ENCODE data around the gene TAF11L11. TPM values are rescaled to one million over a fixed set of nuclear protein-coding genes. Genes with fewer than 3 reads are reported as not detected.

The TAF11L11 gene
- total RNA-seq (2022; extraction: Qiagen RNA extraction), result 0.07 to 0.25 TPM (median 0.15 TPM) in 4 of 5 replicates, not detected in the other

DNA sequence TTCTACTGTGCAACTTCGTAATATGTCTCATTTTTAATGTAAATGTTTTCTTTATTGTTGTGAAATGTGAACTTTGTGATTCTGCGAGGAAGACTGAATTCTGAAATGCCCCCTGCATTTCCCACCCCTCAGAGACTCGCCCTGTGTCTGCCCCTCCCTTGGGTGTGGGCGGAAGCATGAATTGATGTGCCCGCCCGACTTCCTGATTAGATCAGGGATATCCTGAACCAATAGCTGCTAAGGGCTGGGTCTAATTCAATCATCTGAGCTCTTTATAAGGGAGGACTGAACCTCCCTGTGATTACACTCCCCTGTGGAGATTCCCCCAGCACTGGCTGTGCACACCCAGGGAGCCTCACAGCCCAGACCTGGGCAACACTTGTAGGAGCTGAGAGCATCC, at the start of gene TAF11L11:
TSS of gene TAF11L11 (plus strand) at position 304 of the 400 bp plus-strand sequence.

DNA sequence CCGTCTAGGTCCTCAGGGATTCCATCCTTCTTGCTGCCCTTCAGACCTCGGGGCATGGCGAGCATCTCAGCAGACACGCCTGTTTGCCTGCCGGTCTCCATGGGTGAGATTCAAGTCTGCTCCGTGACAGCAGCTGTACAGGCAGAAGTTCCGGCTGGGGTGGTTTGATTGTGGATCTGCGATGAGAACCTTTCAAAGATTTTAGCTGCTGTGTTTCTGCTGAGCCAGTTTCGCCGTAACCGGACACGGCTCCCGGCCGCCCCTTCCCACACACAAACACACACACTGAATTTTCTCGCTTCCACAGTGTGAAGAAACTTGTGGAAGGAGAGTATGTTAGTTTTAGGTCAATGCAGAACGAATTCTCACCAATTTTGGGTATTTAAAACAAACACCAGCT, 18.3 kb upstream of the TAF11L11 start, which contains the start of gene TAF11L7:
TSS of gene TAF11L7 (minus strand) at position 101 of the 400 bp plus-strand sequence.

DNA sequence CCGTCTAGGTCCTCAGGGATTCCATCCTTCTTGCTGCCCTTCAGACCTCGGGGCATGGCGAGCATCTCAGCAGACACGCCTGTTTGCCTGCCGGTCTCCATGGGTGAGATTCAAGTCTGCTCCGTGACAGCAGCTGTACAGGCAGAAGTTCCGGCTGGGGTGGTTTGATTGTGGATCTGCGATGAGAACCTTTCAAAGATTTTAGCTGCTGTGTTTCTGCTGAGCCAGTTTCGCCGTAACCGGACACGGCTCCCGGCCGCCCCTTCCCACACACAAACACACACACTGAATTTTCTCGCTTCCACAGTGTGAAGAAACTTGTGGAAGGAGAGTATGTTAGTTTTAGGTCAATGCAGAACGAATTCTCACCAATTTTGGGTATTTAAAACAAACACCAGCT, 13.1 kb upstream of the TAF11L11 start, which contains the start of gene TAF11L8:
TSS of gene TAF11L8 (minus strand) at position 101 of the 400 bp plus-strand sequence.

GRCh38 chr5:17594255-17594654, 9.7 kb upstream of the TAF11L11 start, which contains the start of gene TAF11L9:
TAF11L9 (minus strand) TSS chr5:17594394.

DNA sequence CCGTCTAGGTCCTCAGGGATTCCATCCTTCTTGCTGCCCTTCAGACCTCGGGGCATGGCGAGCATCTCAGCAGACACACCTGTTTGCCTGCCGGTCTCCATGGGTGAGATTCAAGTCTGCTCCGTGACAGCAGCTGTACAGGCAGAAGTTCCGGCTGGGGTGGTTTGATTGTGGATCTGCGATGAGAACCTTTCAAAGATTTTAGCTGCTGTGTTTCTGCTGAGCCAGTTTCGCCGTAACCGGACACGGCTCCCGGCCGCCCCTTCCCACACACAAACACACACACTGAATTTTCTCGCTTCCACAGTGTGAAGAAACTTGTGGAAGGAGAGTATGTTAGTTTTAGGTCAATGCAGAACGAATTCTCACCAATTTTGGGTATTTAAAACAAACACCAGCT, 6.3 kb upstream of the TAF11L11 start, which contains the start of gene TAF11L10:
TSS of gene TAF11L10 (minus strand) at position 101 of the 400 bp plus-strand sequence.

GRCh38 chr5:17610092-17610491, 6.1 kb downstream of the TAF11L11 start, which contains the start of gene TAF11L12:
TAF11L12 (plus strand) TSS chr5:17610392.

GRCh38 chr5:17631788-17632187, 27.8 kb downstream of the TAF11L11 start, which contains the start of gene TAF11L13:
TAF11L13 (plus strand) TSS chr5:17632088.

DNA sequence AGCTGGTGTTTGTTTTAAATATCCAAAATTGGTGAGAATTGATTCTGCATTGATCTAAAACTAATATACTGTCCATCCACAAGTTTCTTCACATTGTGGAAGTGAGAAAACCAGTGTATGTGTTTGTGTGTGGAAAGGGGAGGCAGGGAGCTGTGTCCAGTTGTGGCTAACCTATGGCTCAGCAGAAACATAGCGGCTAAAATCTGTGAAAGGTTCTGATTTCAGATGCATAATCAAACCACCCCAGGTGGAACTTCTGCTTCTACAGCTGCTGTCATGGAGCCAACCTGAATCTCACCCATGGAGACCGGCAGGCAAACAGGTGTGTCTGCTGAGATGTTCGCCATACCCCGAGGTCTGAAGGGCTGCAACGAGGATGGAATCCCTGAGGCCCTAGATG, 30.2 kb downstream of the TAF11L11 start, which contains the start of gene TAF11L14:
TSS of gene TAF11L14 (plus strand) at position 301 of the 400 bp plus-strand sequence.

Other genes with a start within 250 kb of the TAF11L11 start
- not detected in 5 replicates for gene TAF11L2, start 106.0 kb upstream of the TAF11L11 start, total RNA-seq (2022; extraction: Qiagen RNA extraction)
- gene TAF11L3, start 85.8 kb upstream of the TAF11L11 start, total RNA-seq (2022; extraction: Qiagen RNA extraction), result not detected in 5 replicates
- gene TAF11L4, start 82.4 kb upstream of the TAF11L11 start, total RNA-seq (2022; extraction: Qiagen RNA extraction), result not detected in 5 replicates
- gene TAF11L5, start 78.9 kb upstream of the TAF11L11 start, total RNA-seq (2022; extraction: Qiagen RNA extraction), result not detected in 5 replicates
- gene TAF11L6, start 75.5 kb upstream of the TAF11L11 start, total RNA-seq (2022; extraction: Qiagen RNA extraction), result not detected in 5 replicates
- not detected in 5 replicates for gene TAF11L7, start 18.4 kb upstream of the TAF11L11 start, total RNA-seq (2022; extraction: Qiagen RNA extraction)
- not detected in 5 replicates for gene TAF11L8, start 13.2 kb upstream of the TAF11L11 start, total RNA-seq (2022; extraction: Qiagen RNA extraction)
- gene TAF11L9, start 9.8 kb upstream of the TAF11L11 start, total RNA-seq (2022; extraction: Qiagen RNA extraction), result not detected in 5 replicates
- not detected in 5 replicates for gene TAF11L10, start 6.4 kb upstream of the TAF11L11 start, total RNA-seq (2022; extraction: Qiagen RNA extraction)
- gene TAF11L12, start 6.2 kb downstream of the TAF11L11 start, total RNA-seq (2022; extraction: Qiagen RNA extraction), result 0.13 TPM in 1 of 5 replicates, not detected in the others
- gene TAF11L13, start 27.9 kb downstream of the TAF11L11 start, total RNA-seq (2022; extraction: Qiagen RNA extraction), result not detected in 5 replicates
- 0.17 TPM in 1 of 5 replicates, not detected in the others for gene TAF11L14, start 30.3 kb downstream of the TAF11L11 start, total RNA-seq (2022; extraction: Qiagen RNA extraction)

All from A549 treated with dexamethasone at 1 μM for 4 hours (cell line).